ENCODE measurements around the gene TRAM2. TPM values are rescaled to one million over a fixed set of nuclear protein-coding genes. Genes with fewer than 3 reads are reported as not detected.

TRAM2 gene
- total and polyA plus RNA-seq, 2 of the 8 experiments (the other 6 are each of a cell fraction or from before 2014, with no cell fraction given): 9.0 to 21.4 TPM

GRCh38 chr6:52548353-52548713 lies 28.5 kb downstream of the TRAM2 start:
- Histone ChIP-seq H3K27ac (ENCODE audit: low read depth, low read length) (no peak overlapping the region), H3K14ac (ENCODE audit: insufficient read length) (no peak overlapping the region), H3K4me1 (replicated peaks in 1 of 4; ENCODE audit: control insufficient read depth in 3 of 4, insufficient read depth in 4 of 4, low read length in 3 of 4) (peaks cover 11 to 20% (median 16%) of the 10 kb centered on the region in 4 experiments), H2AK5ac (ENCODE audit: low read depth, low read length) (no peak overlapping the region), H2BK20ac (ENCODE audit: low read length) (no peak overlapping the region), H3K36me3 (ENCODE audit: control insufficient read depth in 2 of 4, insufficient read depth in 4 of 4, low read length in 3 of 4) (no peaks in the 10 kb centered on the region; a peak in 1 of 8 replicates), H3K23me2 (ENCODE audit: low read depth, low read length) (no peaks in the 10 kb centered on the region; the same call in 1 of the 2 replicates), H2BK5ac (ENCODE audit: low read depth, low read length) (no peak overlapping the region), H2BK15ac (ENCODE audit: low read length) (no peak overlapping the region), H2AFZ (ENCODE audit: low read length) (no peak overlapping the region), H2BK120ac (replicated peaks; ENCODE audit: low read depth, low read length) (no peak overlapping the region), H2BK12ac (ENCODE audit: low read depth, low read length) (no peak overlapping the region), H3K4ac (replicated peaks; ENCODE audit: insufficient read length, low read depth, low read length) (no peak overlapping the region), H4K20me1 (replicated peaks in 1 of 2; ENCODE audit: control insufficient read depth in 1 of 2, insufficient read depth in 2 of 2, low read length in 2 of 2) (peaks cover 0 to under 1% of the 10 kb centered on the region in 2 experiments), H3K18ac (ENCODE audit: extremely low read depth, low read length) (no peak overlapping the region), H3K9me3 (ENCODE audit: insufficient read depth in 2 of 2, low read depth in 1 of 2, low read length in 1 of 2) (no peaks in the 10 kb centered on the region), H3K56ac (replicated peaks; ENCODE audit: insufficient read length, low read depth, low read length) (no peak overlapping the region), H4K5ac (ENCODE audit: insufficient read length, low read depth, low read length) (no peak overlapping the region), H3K79me2 (ENCODE audit: control insufficient read depth in 1 of 2, insufficient read depth in 2 of 2, low read length in 2 of 2) (peaks cover 0 to 54% of the 10 kb centered on the region in 2 experiments; a peak in 2 of 4 replicates), H4K91ac (replicated peaks; ENCODE audit: insufficient read length, low read length) (no peak overlapping the region), H3K27me3 (replicated peaks in 1 of 4; ENCODE audit: control insufficient read depth in 3 of 4, extremely low read depth in 1 of 4, insufficient read depth in 3 of 4, low read length in 3 of 4) (no peaks in the 10 kb centered on the region), H3K4me3 (ENCODE audit: extremely low read depth in 1 of 4, insufficient read depth in 2 of 4, low read depth in 3 of 4, low read length in 4 of 4) (no peak overlapping the region), H3K23ac (ENCODE audit: insufficient read length) (no peak overlapping the region), H3K4me2 (ENCODE audit: insufficient read depth in 1 of 2, low read depth in 2 of 2, low read length in 2 of 2) (no peak overlapping the region), H3K9ac (replicated peaks in 1 of 4; ENCODE audit: extremely low read depth in 1 of 4, low read depth in 3 of 4, low read length in 3 of 4) (no peak overlapping the region; a peak in 1 of 7 replicates), H3K79me1 (ENCODE audit: low read depth, low read length) (peaks cover 14% of the 10 kb centered on the region), H4K8ac (ENCODE audit: extremely low read depth, insufficient read depth, low read length) (no peak overlapping the region)
- CTCF ChIA-PET (ENCODE audit: partially characterized antibody): interaction anchor here (0.8 to 3.0 kb wide), 4 partner anchors 27 to 103 kb away, joined by 4 to 10 read pairs (median 6); partner anchors contain the start of gene TRAM2
- POLR2A ChIA-PET (ENCODE audit: partially characterized antibody): interaction anchor here (0.5 kb wide), 1 partner anchor 47 kb away, joined by 3 read pairs; no protein-coding TSS in a partner anchor
- no peak for DNase-seq (ENCODE audit: low read depth in 1 of 2, low spot score in 2 of 2)
- TF ChIP-seq PHF8 (conservative IDR thresholded peaks at IDR 0.05; ENCODE audit: low read depth, low read length) (no peak), POLR2A (IDR thresholded peaks at IDR 0.05; ENCODE audit: control extremely low read depth in 1 of 2, low read depth in 2 of 2, low read length in 2 of 2) (no peak), RFX5 (IDR thresholded peaks at IDR 0.05; ENCODE audit: borderline replicate concordance, low read depth, low read length) (no peak), KDM5A (IDR thresholded peaks at IDR 0.05; ENCODE audit: low read length) (no peak), EGR1 (IDR thresholded peaks at IDR 0.05; ENCODE audit: borderline replicate concordance, low read depth, low read length) (no peak), MAFK (IDR thresholded peaks at IDR 0.05; ENCODE audit: low read depth, low read length) (no peak), JUND (IDR thresholded peaks at IDR 0.05; ENCODE audit: low read length) (no peak), JUN (IDR thresholded peaks at IDR 0.05; ENCODE audit: low read depth, low read length) (no peak), SP1 (IDR thresholded peaks at IDR 0.05; ENCODE audit: low read depth, low read length) (no peak), EP300 (IDR thresholded peaks at IDR 0.05; ENCODE audit: borderline replicate concordance in 1 of 2, low read depth in 2 of 2, low read length in 2 of 2) (no peak), POU5F1 (IDR thresholded peaks at IDR 0.05; ENCODE audit: low read depth, low read length) (no peak)
- WGBS, 2 experiments (ENCODE audit: extremely low coverage in 1 of 2, insufficient coverage in 1 of 2, insufficient read length in 1 of 2, insufficient replicate concordance in 2 of 2, low coverage in 1 of 2, low lambda C conversion rate in 2 of 2, missing lambda C conversion rate in 1 of 2): 89% methylated on average over 7 of the region's 7 CpGs; no CpG with 5 or more reads in 1 of the 2 experiments
- FAIRE-seq: no peak
